ENCODE results near the gene KIAA0586. TPM values are rescaled to one million over a fixed set of nuclear protein-coding genes. Genes with fewer than 3 reads are reported as not detected.

KIAA0586 gene
- total RNA-seq (2012; rRNA removed) (36.7 and 44.4 TPM in 2 replicates), polyA plus RNA-seq (2012; rRNA removed) (9.4 and 9.5 TPM in 2 replicates), Bru-seq, nascent RNA (percentile 65 among the genes with signal in this experiment), BruChase-seq, experiment 1, labeled RNA remaining after a 6-hour chase (percentile 63 among the genes with signal in this experiment), BruChase-seq, experiment 2, labeled RNA remaining after a 2-hour chase (percentile 62 among the genes with signal in this experiment)
- 1.1 and 2.3 TPM in 2 replicates for polyA plus RNA-seq (2012; cell fraction: cytosol; rRNA removed)
- 1.6 and 11.4 TPM in 2 replicates for polyA plus RNA-seq (2012; cell fraction: nucleus; rRNA removed; ENCODE audit: low replicate concordance)
- long read RNA-seq, partial matches to known transcripts, result 3 of 9 reads
- long read RNA-seq, other reads (novel, unspliced or antisense), result 6 of 9 reads

- no CpG with 5 or more reads among the region's 33 CpGs for WGBS, 2 experiments (ENCODE audit: extremely low coverage in 2 of 2, insufficient read length in 1 of 2)
- TF ChIP-seq POLR2A (IDR thresholded peaks at IDR 0.05; ENCODE audit: low read depth, low read length) (peak; percentile 72; the same call in 1 of the 2 replicates), MAFK (IDR thresholded peaks at IDR 0.05; ENCODE audit: low read depth, low read length) (no peak), NFE2L2 (IDR thresholded peaks at IDR 0.05; ENCODE audit: low read depth, low read length) (no peak), MXI1 (IDR thresholded peaks at IDR 0.05; ENCODE audit: borderline replicate concordance, low read depth, low read length) (peak; percentile 82), CEBPB (IDR thresholded peaks at IDR 0.05; ENCODE audit: low read depth, low read length) (no peak), BHLHE40 (IDR thresholded peaks at IDR 0.05; ENCODE audit: low read depth, low read length) (peak; percentile 56; the same call in 1 of the 2 replicates), SMC3 (IDR thresholded peaks at IDR 0.05; ENCODE audit: low read depth, low read length) (no peak), FOS (IDR thresholded peaks at IDR 0.05; ENCODE audit: low read depth, low read length) (no peak), ELK1 (IDR thresholded peaks at IDR 0.05; ENCODE audit: borderline replicate concordance, low read depth, low read length) (no peak), RAD21 (IDR thresholded peaks at IDR 0.05; ENCODE audit: low read length) (no peak), MAZ (IDR thresholded peaks at IDR 0.05; ENCODE audit: borderline replicate concordance, low read depth, low read length) (peak; percentile 29; the same call in 1 of the 2 replicates), RCOR1 (IDR thresholded peaks at IDR 0.05; ENCODE audit: insufficient replicate concordance, low read length) (peak; percentile 47), CHD1 (IDR thresholded peaks at IDR 0.05; ENCODE audit: low read depth, low read length) (peak; percentile 62; the same call in 1 of the 2 replicates), USF2 (IDR thresholded peaks at IDR 0.05; ENCODE audit: low read depth, low read length) (no peak)
Observed at GRCh38 chr14:58427281-58428117, at the start of gene KIAA0586, which contains the start of gene TIMM9. Gene KIAA0586, plus strand, starts transcription at chr14:58427719. Its CDS starts 546 bp downstream, at chr14:58428265. Gene TIMM9, minus strand, starts transcription at chr14:58427531. Its CDS starts 15,586 bp downstream, at chr14:58411945.

More at GRCh38 chr14:58427281-58428117, at the start of gene KIAA0586, which contains the start of gene TIMM9:
- peak within 1 kb of the TSS; percentile 83 for H4K5ac ChIP-seq (ENCODE audit: low read depth, low read length)
- H2AK5ac ChIP-seq (ENCODE audit: low read depth, low read length), result peak within 1 kb of the TSS; percentile 2; the same call in 1 of the 2 replicates
- H2BK15ac ChIP-seq (ENCODE audit: low read depth, low read length), result peak within 1 kb of the TSS; percentile 86
- peaks cover 2 to 22% of the 10 kb centered on the region in 2 experiments; a peak in 2 of 4 replicates for H3K79me1 ChIP-seq (ENCODE audit: low read depth in 1 of 2, low read length in 2 of 2)
- peak within 1 kb of the TSS; percentile 86 for H3K23ac ChIP-seq (ENCODE audit: low read depth, low read length)
- peak within 1 kb of the TSS; percentile 96 for H2BK5ac ChIP-seq (ENCODE audit: low read depth, low read length, poor library complexity, severe bottlenecking)
- H3K14ac ChIP-seq (replicated peaks; ENCODE audit: low read depth, low read length), result peak within 1 kb of the TSS; percentile 97
- peak within 1 kb of the TSS; percentile 97 for H3K4me2 ChIP-seq (ENCODE audit: low read depth, low read length)
- intact Hi-C loops (cut with micrococcal nuclease), result loop anchor here (2.0 kb wide), 1 partner anchor 129 kb away; the partner anchor contains the start of gene ARID4A
- H3K9ac ChIP-seq (ENCODE audit: low read depth, low read length), result peak within 1 kb of the TSS; percentile 98
- in situ Hi-C loops (cut with MboI; ENCODE audit: low sequenced_read_pairs), result no loop called here
- no peaks in the 10 kb centered on the region for H3K9me3 ChIP-seq (ENCODE audit: control insufficient read depth, insufficient read depth, low read length)
- peak within 1 kb of the TSS; percentile 88 for H3K18ac ChIP-seq (ENCODE audit: low read depth, low read length)
- peak within 1 kb of the TSS; percentile 97 for H2BK120ac ChIP-seq (ENCODE audit: low read depth, low read length)
- peak within 1 kb of the TSS; percentile 84 for H2AK9ac ChIP-seq (replicated peaks; ENCODE audit: low read depth, low read length, poor library complexity)
- no peaks in the 10 kb centered on the region for H4K20me1 ChIP-seq (ENCODE audit: insufficient read depth, low read length)
- peak within 1 kb of the TSS; percentile 95 for H2AFZ ChIP-seq (replicated peaks; ENCODE audit: low read length, poor library complexity)
- H3K4me3 ChIP-seq (ENCODE audit: insufficient read depth, low read depth, low read length), result peak within 1 kb of the TSS; percentile 92
- ChIA-PET POLR2A (ENCODE audit: unreplicated experiment) (interaction anchor here (0.6 kb wide), 2 partner anchors 122 to 738 kb away, joined by 3 read pairs; no protein-coding TSS in a partner anchor), CTCF (no interaction called here)
- dilution Hi-C loops (cut with HindIII; ENCODE audit: low sequenced_read_pairs, unreplicated experiment), result no loop called here
- peak within 1 kb of the TSS; percentile 99 for H3K56ac ChIP-seq (ENCODE audit: extremely low read depth, insufficient read depth, low read length)
- H3K9me1 ChIP-seq (ENCODE audit: insufficient read depth, low read length), result no peaks in the 10 kb centered on the region
- H3K36me3 ChIP-seq (ENCODE audit: control insufficient read depth, insufficient read depth, low read length), result 0 out of 2 replicates have a peak, but pooled peaks cover 2% of the 10 kb centered on the region
- H2BK20ac ChIP-seq (ENCODE audit: low read depth, low read length), result peak within 1 kb of the TSS; percentile 96
- peak within 1 kb of the TSS; percentile 96 for H3K4ac ChIP-seq (ENCODE audit: low read depth, low read length)
- ATAC-seq (ENCODE audit: low read depth) (peak; percentile 95), DNase-seq (peak; percentile 99)
- peak within 1 kb of the TSS; percentile 95 for H4K91ac ChIP-seq (ENCODE audit: insufficient read depth, low read depth, low read length)
- H3K27me3 ChIP-seq (ENCODE audit: control insufficient read depth, insufficient read depth, low read length), result no peaks in the 10 kb centered on the region
- BruUV-seq (replicated peaks), result TSS peak; percentile 79
- no peaks in the 10 kb centered on the region for H3K4me1 ChIP-seq (ENCODE audit: control insufficient read depth, insufficient read depth, low read length)
- peak within 1 kb of the TSS; percentile 93 for H3K27ac ChIP-seq (ENCODE audit: insufficient read depth, low read length)
- H4K8ac ChIP-seq (ENCODE audit: low read depth in 2 of 2, low read length in 2 of 2), result peak within 1 kb of the TSS; percentile 90 to 98

Measured in IMR-90 (cell line).